ENCODE measurements around the gene CD164.

CD164 gene

DNA sequence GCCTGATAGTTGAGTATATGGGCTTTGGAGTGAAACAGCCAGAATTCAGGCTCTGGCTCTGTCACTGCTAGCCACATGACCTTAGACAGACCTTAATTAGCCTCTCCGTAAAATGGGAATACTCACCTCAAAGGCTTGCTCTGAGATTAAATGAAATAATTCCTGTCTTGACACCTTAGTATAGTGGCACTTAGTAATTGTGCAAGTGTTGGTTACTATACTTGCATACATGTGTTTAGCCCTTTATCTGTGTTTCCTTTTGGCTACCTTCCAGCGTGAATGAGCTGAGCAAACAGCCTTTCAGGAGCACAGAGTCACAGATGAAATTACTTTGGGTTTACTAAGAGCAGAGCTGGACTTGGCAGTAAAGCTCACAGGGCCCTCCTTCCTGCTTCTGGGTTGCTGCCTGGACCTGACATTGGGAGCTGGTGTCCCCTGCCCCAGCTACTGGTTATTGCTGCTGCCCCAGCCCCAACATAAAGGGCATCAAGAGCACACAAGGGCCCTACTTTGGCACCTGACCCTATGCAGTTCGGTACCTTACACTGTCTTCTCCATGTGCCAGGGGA lies 32.8 kb downstream of the CD164 start:
- TF ChIP-seq, protein P1, sequence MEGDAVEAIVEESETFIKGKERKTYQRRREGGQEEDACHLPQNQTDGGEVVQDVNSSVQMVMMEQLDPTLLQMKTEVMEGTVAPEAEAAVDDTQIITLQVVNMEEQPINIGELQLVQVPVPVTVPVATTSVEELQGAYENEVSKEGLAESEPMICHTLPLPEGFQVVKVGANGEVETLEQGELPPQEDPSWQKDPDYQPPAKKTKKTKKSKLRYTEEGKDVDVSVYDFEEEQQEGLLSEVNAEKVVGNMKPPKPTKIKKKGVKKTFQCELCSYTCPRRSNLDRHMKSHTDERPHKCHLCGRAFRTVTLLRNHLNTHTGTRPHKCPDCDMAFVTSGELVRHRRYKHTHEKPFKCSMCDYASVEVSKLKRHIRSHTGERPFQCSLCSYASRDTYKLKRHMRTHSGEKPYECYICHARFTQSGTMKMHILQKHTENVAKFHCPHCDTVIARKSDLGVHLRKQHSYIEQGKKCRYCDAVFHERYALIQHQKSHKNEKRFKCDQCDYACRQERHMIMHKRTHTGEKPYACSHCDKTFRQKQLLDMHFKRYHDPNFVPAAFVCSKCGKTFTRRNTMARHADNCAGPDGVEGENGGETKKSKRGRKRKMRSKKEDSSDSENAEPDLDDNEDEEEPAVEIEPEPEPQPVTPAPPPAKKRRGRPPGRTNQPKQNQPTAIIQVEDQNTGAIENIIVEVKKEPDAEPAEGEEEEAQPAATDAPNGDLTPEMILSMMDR (IDR thresholded peaks at IDR 0.05) = no peak
- Histone ChIP-seq H3K36me3 (peaks cover 8% of the 10 kb centered on the region), H3K4me3 (ENCODE audit: low read depth in 1 of 2, low read length in 1 of 2) (no peak overlapping the region), H3K27me3 (no peaks in the 10 kb centered on the region), H3K27ac (peak overlapping the region; percentile 5), H3K4me1 (ENCODE audit: control insufficient read depth in 1 of 2, insufficient read depth in 1 of 2, low read depth in 1 of 2, low read length in 1 of 2) (peaks cover 12 to 26% of the 10 kb centered on the region in 2 experiments), H3K9me3 (no peaks in the 10 kb centered on the region)

DNA sequence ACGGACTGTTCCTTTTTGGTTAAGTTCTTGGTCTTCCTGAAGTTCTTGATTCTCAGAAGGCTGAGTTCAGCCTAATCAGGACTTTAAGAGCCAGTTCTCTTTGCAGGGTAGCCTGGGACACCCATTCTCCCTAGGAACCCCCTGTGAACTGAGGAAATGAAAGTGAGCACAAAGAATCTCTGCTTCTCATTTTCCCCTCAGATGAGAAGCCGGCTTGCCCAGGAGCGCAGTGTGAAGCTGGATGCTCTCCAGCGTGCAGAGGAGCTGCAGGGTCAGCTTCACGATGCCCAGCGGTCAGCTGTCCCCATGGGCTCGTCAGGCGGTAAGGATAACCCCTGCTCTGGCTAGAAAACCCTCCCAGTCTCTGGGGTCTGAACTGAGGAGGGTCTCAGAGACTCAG lies 34.0 kb downstream of the CD164 start:
- Histone ChIP-seq H3K9me3 (no peaks in the 10 kb centered on the region), H3K4me3 (ENCODE audit: low read depth in 1 of 2, low read length in 1 of 2) (no peak overlapping the region), H3K36me3 (peaks cover 12% of the 10 kb centered on the region), H3K27ac (no peak overlapping the region), H3K4me1 (ENCODE audit: control insufficient read depth in 1 of 2, insufficient read depth in 1 of 2, low read depth in 1 of 2, low read length in 1 of 2) (peaks cover 12 to 26% of the 10 kb centered on the region in 2 experiments), H3K27me3 (no peaks in the 10 kb centered on the region)
- TF ChIP-seq, protein P1 (IDR thresholded peaks at IDR 0.05) = no peak

DNA sequence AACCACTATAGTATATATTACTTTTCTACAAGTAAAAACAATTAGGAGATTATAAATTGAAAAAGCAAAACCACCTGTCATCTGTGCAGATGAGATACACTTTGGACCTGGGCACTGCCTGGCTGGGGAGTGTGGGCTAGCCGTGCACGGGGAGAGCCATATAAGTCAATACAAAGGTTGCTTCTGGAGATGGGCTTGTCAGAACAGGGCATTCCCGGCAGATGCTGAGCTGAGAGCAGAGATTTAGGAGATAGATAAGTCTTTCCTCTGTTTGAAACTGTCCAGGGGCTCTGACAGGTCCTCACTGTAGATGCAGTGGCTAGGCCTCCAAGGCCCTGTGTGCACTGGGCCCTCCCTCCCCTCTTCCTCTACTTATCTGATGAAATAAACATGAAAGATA lies 34.5 kb downstream of the CD164 start:
- H3K27ac ChIP-seq = no peak overlapping the region
- TF ChIP-seq, protein P1 (IDR thresholded peaks at IDR 0.05) = no peak

DNA sequence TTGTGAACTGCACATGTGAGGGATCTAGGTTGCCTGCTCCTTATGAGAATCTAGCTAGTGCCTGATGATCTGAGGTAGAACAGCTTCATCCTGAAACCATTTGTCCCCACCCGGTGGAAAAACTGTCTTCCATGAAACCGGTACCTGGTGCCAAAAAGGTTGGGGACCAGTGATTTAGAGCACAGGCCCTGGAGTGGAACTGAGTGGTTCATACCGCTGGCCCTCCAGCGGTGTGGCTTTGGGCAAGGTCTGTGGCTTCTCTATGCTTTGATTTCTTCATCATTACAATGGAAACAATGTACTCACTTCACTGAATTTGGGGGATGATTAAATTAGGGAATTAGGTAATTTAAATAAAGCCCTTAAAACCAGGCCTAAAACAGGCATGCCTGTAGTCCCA lies 36.3 kb downstream of the CD164 start:
- TF ChIP-seq, protein P1 (IDR thresholded peaks at IDR 0.05) = no peak
- H3K9me3 ChIP-seq = no peaks in the 10 kb centered on the region

More for the DNA sequence above, 34.5 kb downstream of the CD164 start:
- H3K27me3 ChIP-seq = no peaks in the 10 kb centered on the region
- H3K4me3 ChIP-seq (ENCODE audit: low read depth in 1 of 2, low read length in 1 of 2) = no peak overlapping the region
- peaks cover 13% of the 10 kb centered on the region for H3K36me3 ChIP-seq
- peaks cover 12 to 26% of the 10 kb centered on the region in 2 experiments for H3K4me1 ChIP-seq (ENCODE audit: control insufficient read depth in 1 of 2, insufficient read depth in 1 of 2, low read depth in 1 of 2, low read length in 1 of 2)
- no peaks in the 10 kb centered on the region for H3K9me3 ChIP-seq

DNA sequence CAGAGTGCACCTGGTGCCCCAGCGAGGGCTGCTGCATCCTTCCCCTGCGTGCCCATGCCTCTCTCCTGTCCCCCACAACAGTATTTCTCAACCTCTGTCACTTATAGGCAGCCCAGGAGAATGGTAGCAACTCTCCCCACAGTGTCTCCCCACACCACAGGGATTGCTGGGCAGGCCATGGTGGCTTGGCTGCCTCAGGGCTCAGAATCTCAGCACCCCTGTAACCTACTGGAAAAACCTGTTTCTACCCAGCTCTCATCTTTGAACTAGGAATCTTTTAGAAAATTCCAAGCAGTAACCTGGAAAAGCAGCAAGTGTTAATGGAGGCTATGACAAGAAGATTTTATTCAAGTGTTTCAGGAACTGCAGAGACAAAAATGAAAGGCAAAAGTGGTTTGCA lies 38.0 kb downstream of the CD164 start:
- H3K27ac ChIP-seq = no peak overlapping the region
- no peaks in the 10 kb centered on the region for H3K9me3 ChIP-seq
- TF ChIP-seq, protein P1 (IDR thresholded peaks at IDR 0.05) = no peak
- peaks cover 5 to 8% of the 10 kb centered on the region in 2 experiments for H3K4me1 ChIP-seq (ENCODE audit: control insufficient read depth in 1 of 2, insufficient read depth in 1 of 2, low read depth in 1 of 2, low read length in 1 of 2)
- no peak overlapping the region for H3K4me3 ChIP-seq (ENCODE audit: low read depth in 1 of 2, low read length in 1 of 2)
- peaks cover 19% of the 10 kb centered on the region for H3K36me3 ChIP-seq
- H3K27me3 ChIP-seq = no peaks in the 10 kb centered on the region

More for the DNA sequence above, 36.3 kb downstream of the CD164 start:
- Histone ChIP-seq H3K4me3 (ENCODE audit: low read depth in 1 of 2, low read length in 1 of 2) (no peak overlapping the region), H3K36me3 (peaks cover 19% of the 10 kb centered on the region), H3K27ac (no peak overlapping the region), H3K27me3 (no peaks in the 10 kb centered on the region), H3K4me1 (ENCODE audit: control insufficient read depth in 1 of 2, insufficient read depth in 1 of 2, low read depth in 1 of 2, low read length in 1 of 2) (peaks cover 4 to 15% of the 10 kb centered on the region in 2 experiments)

Data from neutrophil (primary cell).